Embryonic facial prominence (tissue), 1 donor: ENCODE data around the gene TNFSF12.
A peak's percentile ranks its signal among the peaks of the same experiment; 100 is the strongest.

Experiments
- DNase-seq: peaks from one replicate; pipeline ENCODE4 v3.0.0-alpha.2; 2016; ENCODE audit errors: extremely low spot score

TNFSF12 gene

GRCh38 chr17:7569571-7569970 lies 20.7 kb downstream of the TNFSF12 start:
- DNase-seq: no peak

GRCh38 chr17:7570351-7570750 lies 21.5 kb downstream of the TNFSF12 start:
- DNase-seq: no peak

DNA sequence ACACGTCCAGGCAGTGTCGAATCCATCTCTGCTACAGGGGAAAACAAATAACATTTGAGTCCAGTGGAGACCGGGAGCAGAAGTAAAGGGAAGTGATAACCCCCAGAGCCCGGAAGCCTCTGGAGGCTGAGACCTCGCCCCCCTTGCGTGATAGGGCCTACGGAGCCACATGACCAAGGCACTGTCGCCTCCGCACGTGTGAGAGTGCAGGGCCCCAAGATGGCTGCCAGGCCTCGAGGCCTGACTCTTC lies 23.4 kb downstream of the TNFSF12 start:
- DNase-seq: no peak

GRCh38 chr17:7572588-7573323 lies 23.9 kb downstream of the TNFSF12 start:
- peak; percentile 97 for DNase-seq

DNA sequence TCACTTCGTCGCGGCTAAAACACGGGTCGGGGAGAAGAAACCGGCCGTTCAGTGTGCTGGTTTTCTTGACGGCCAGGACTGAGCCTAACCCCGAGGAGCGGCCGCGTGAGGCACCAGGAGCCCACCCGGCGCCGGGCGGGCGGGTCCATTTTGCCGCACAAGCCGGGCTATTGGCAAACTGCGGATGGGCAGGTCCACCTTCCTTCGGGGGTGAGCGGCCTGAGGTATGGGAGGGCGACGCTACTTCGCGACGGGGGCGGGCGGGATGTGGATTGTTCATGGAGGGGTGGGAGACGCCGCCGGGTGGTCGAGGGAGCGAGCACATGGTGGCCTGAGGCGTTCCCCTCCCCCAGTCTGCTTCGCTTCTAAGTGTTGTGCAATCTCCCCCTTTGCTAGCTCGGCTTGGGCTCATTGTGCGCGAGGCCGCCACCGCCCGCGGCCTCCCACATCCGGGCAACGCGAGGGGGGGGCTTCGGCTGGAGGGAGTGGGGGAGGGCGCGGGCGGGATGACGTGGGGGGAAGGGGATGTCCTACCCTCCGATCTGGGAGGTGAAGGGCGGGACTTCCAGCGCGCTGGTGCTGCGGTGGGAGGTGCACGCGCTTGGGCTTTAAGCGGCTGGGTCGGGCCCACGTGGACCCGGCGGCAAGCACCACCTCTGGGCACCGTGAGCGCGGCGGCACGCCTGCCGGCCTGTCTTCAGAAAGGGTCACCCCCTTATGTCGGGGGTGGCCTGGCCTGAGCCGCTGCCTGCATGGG lies 24.6 kb downstream of the TNFSF12 start:
- DNase-seq: peak; percentile 82

DNA sequence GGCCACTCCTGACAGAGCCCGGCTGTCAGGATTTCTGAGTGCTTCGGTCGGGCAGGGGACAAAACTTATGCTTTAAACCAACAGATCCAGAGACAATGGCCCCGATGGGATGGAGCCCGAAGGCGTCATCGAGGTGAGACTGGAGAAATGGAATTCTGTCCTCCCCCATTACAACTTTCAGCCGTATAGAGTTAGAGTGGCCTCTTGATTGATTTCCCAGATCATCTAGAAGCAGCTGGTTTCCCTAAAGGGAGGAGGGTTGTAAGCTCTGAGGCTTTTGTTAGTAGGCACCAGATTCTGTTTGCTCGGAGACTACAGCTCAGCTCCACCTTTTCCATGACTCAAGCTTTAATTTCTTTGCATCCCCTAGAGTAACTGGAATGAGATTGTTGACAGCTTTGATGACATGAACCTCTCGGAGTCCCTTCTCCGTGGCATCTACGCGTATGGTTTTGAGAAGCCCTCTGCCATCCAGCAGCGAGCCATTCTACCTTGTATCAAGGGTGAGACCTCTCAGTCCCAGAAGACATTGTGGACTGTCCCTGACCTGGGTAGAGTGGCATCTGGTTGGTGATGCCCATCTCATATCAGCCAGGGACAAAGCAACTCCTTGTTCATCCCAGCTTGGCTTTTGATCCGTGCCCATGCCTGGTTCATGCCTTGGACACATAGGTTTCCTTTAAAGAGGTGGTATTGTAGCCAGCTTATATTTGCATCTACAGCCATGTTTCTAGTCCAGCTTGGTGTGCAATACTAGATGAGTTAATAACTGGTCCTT lies 25.5 kb downstream of the TNFSF12 start:
- DNase-seq: no peak

DNA sequence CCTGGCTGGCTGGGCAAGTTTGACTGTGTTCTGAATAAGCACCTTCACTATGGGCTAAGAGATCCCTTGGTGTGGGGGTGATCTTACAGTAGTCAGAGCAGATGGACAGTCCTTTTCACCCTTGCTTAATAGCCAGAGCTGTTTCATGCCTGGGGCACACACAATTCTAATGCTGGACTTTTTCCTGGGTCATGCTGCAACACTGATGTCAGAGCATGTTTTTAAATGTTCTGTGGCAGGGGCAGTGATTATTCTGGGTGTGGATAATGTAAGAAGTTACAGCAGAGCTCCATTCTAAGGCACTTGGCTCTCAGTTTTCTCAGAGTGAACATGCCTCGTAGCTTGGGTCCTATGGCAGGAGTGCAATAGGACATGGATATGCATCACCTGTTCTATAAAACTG lies 26.6 kb downstream of the TNFSF12 start:
- DNase-seq: no peak

- DNase-seq: no peak
These were observed 27.1 kb downstream of the TNFSF12 start for GRCh38 chr17:7575959-7576358.

- DNase-seq: no peak
These were observed 27.6 kb downstream of the TNFSF12 start for GRCh38 chr17:7576432-7576937.

- no peak for DNase-seq
These were observed 28.7 kb downstream of the TNFSF12 start for GRCh38 chr17:7577327-7578199.

- no peak for DNase-seq
These were observed 30.4 kb downstream of the TNFSF12 start, which contains the start of gene CD68 for GRCh38 chr17:7579001-7579833. TSS of gene CD68 (plus strand) at chr17:7579638. CDS start at chr17:7579678, 40 bp downstream.

DNA sequence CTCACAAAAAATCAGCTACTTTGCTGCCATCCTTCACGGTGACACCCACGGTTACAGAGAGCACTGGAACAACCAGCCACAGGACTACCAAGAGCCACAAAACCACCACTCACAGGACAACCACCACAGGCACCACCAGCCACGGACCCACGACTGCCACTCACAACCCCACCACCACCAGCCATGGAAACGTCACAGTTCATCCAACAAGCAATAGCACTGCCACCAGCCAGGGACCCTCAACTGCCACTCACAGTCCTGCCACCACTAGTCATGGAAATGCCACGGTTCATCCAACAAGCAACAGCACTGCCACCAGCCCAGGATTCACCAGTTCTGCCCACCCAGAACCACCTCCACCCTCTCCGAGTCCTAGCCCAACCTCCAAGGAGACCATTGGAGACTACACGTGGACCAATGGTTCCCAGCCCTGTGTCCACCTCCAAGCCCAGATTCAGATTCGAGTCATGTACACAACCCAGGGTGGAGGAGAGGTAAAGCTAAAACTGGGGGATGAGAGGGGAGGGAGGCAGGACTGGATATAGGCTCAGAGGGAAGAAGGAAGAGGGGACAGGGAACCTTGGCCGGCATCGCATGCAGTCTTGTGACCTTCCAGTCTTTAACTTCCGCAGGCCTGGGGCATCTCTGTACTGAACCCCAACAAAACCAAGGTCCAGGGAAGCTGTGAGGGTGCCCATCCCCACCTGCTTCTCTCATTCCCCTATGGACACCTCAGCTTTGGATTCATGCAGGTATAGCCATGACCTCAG lies 31.2 kb downstream of the TNFSF12 start:
- DNase-seq: no peak

GRCh38 chr17:7580604-7581575 lies 32.0 kb downstream of the TNFSF12 start:
- no peak for DNase-seq

- DNase-seq: no peak
These were observed 33.8 kb downstream of the TNFSF12 start for GRCh38 chr17:7582396-7583252.

DNA sequence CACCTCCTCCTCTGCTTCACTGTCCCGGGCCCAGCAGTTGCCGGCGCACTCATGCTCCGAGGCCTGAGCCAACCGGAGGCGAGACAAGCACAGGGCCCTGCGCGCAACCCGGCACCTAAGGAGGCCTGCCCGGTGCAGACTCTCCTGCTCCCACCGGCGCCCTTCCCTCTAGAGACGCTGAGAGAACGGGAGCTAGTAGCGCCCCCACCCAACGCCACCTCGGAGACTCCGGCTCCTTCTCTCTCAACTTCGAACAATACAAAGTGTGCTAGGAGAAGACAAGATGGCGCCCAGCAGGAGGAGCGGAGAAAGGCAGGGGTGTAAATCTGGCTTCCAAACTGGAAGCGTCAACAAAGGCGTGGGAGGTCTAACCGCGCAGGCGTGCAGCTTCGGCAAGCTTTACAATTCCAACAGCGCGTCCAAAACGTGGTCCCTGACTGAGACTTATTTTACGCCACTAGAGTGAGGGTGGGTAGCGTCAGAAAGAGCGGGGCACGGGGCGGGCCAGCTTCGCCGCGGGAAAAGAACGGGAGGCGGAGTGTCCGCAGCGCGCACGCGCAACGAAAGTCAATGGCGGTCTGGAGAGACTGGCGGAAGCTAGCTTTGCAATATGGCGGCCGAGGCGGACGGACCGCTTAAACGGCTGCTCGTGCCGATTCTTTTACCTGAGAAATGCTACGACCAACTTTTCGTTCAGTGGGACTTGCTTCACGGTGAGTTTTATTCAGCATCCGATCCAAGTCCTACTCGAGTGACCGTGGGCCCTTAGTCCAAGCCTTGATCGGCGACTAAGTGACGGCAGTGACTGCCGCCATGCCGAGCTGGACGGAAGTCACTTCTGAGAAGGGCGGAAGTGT lies 34.6 kb downstream of the TNFSF12 start, which contains the start of gene MPDU1:
TSS of gene MPDU1 (plus strand) at position 600 of the 857 bp plus-strand sequence. CDS start at position 611, 11 bp downstream.
- DNase-seq: peak; percentile 96

- no peak for DNase-seq
These were observed 38.0 kb downstream of the TNFSF12 start for GRCh38 chr17:7586673-7587419.
